Esophagus squamous epithelium (tissue), 5 donors: ENCODE data around the gene SPATS2. TPM values are rescaled to one million over a fixed set of nuclear protein-coding genes. Genes with fewer than 3 reads are reported as not detected.

Source experiments
- DNase-seq: peaks from one replicate; lab custom pipeline; 2025; lab: John Stamatoyannopoulos, UW
- H3K27ac ChIP-seq, 4 donors: fragments of 200-600 bp; sonication (generic); one replicate each; pipeline ENCODE4 v1.5.1; 2016 to 2019; ENCODE audit warnings: mild to moderate bottlenecking in 1 of 4
- H3K27me3 ChIP-seq, 4 donors: fragments of 200-600 bp; sonication (generic); 1 replicate in 3 of 4; 2 replicates in 1 of 4; pipeline versions ENCODE4 v1.5.1 to v1.6.0; 2017 to 2021; ENCODE audit warnings: antibody characterized with exemption in 1 of 4
- H3K36me3 ChIP-seq, 3 donors: fragments of 200-600 bp; sonication (generic); one replicate each; pipeline ENCODE4 v1.5.1; 2016 to 2019
- H3K4me1 ChIP-seq, 3 donors: fragments of 200-600 bp; sonication (generic); one replicate each; pipeline ENCODE4 v1.5.1; 2017 to 2019
- H3K4me3 ChIP-seq, 4 donors: fragments of 200-600 bp; sonication (generic); 1 replicate in 3 of 4; 2 replicates in 1 of 4; pipeline ENCODE4 v1.5.1; 2016 to 2019; ENCODE audit warnings: mild to moderate bottlenecking in 2 of 4, moderate library complexity in 1 of 4
- H3K9me3 ChIP-seq, 3 donors: fragments of 200-600 bp; sonication (generic); one replicate each; pipeline ENCODE4 v1.5.1; 2016 to 2019
- POLR2A ChIP-seq, 4 donors: fragments of 450-650 bp; IDR thresholded peaks; one replicate each; pipeline ENCODE4 v1.6.1; 2017; ENCODE audit warnings: antibody characterized with exemption in 4 of 4, mild to moderate bottlenecking in 4 of 4, moderate library complexity in 3 of 4
- WGBS, 2 donors: methylation state at CpG; one replicate each; pipeline ENCODE4 v1.1.5; 2018; 5-methylcytosine and 5-hydroxymethylcytosine counted together
- intact Hi-C: fragments of 100-400 bp; cut with DNase I; formaldehyde crosslinking; loops from one replicate; pipeline ENCODE4 v1.15.0; 2022
- total RNA-seq, 4 donors: library from RNA; depleted of rRNA; stranded (reverse); fragments of >200 nt; gene quantifications; one replicate each; pipeline ENCODE4 v1.1.0, GENCODE V29; 2016
- TF ChIP-seq, protein P1 (sequence below), 6 experiments: fragments of 450-650 bp in 4 of 6; fragments of 200-600 bp in 2 of 6; sonication (generic) in 2 of 6; IDR thresholded peaks; one replicate each; pipeline ENCODE4 v1.5.1; 2016 to 2019; ENCODE audit warnings: antibody characterized with exemption in 6 of 6, mild to moderate bottlenecking in 4 of 6, moderate library complexity in 4 of 6
- donor health status: DM: yes; HTN: yes; CAD: no.

The SPATS2 gene
- total RNA-seq, 4 donors from 2014 or later: 4.8 to 9.8 (median 8.5) TPM

DNA sequence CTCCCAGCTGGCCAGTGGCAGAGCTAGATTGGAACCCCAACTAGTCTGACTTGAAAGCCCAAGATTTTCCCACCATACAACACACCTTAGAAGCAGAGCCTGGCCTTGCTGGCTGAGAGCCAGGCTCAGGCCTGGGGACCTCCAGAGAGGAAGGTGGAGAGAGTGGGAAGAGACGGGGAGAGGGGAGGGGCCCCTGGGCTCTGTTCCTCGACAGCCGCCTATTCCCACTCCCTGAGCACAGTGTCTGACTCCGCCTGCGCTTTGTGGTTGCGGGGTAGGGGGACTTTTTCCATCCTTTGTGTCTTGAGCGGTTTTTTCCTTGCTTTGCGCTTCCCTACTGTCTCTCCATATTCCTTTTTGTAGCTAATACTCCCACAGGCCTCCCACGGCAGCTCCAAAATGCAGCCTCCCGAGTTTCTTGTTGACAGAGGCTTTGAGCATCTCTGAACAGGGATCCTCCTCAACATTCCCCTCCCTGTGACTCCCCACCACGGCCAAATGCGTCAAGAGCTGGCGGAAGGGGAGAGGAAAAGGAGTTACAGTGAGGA lies 167.5 kb downstream of the SPATS2 start:
- Histone ChIP-seq H3K4me1 (peaks cover 14 to 27% (median 24%) of the 10 kb centered on the region in 3 donors), H3K9me3 (no peaks in the 10 kb centered on the region), H3K27me3 (peaks cover 5 to 48% (median 9%) of the 10 kb centered on the region in 4 donors), H3K27ac (no peak overlapping the region), H3K4me3 (no peak overlapping the region), H3K36me3 (no peaks in the 10 kb centered on the region)
- intact Hi-C loops: no loop called here
- no peak for DNase-seq
- WGBS, 2 donors: 73 to 75% methylated on average over 13 of the region's 13 CpGs
- TF ChIP-seq, protein P1, sequence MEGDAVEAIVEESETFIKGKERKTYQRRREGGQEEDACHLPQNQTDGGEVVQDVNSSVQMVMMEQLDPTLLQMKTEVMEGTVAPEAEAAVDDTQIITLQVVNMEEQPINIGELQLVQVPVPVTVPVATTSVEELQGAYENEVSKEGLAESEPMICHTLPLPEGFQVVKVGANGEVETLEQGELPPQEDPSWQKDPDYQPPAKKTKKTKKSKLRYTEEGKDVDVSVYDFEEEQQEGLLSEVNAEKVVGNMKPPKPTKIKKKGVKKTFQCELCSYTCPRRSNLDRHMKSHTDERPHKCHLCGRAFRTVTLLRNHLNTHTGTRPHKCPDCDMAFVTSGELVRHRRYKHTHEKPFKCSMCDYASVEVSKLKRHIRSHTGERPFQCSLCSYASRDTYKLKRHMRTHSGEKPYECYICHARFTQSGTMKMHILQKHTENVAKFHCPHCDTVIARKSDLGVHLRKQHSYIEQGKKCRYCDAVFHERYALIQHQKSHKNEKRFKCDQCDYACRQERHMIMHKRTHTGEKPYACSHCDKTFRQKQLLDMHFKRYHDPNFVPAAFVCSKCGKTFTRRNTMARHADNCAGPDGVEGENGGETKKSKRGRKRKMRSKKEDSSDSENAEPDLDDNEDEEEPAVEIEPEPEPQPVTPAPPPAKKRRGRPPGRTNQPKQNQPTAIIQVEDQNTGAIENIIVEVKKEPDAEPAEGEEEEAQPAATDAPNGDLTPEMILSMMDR (IDR thresholded peaks at IDR 0.05): no peak
- no peak for TF ChIP-seq POLR2A (IDR thresholded peaks at IDR 0.05)

DNA sequence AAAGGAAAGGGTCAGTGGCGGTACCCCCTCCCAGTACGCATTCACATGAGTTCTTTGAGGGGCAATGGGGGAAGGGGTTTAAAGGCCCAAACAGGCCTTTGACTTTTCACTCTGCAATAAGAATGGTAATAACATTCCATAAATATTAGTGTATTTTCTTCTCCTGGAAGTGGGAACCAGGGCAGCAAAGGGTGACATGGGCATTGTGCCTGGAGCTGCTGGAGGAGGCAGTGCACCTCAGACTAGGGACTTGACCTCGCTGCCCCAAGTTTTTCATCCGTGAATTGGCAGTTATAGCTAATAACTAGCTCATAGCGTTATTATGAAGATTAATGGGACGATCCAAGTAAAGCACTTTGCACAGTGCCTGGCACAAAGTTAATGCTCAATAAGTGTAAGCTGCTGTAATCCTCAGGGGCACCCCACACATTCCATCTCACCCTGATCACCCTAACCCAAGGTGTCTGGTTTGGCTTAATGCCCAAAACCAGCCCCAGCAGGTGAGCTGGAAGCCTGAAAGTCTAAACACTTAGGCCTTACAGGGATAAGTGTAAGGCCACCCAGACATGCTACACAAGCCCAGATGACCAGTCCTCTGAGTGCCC lies 168.8 kb downstream of the SPATS2 start:
- no peak overlapping the region for H3K4me3 ChIP-seq
- H3K27ac ChIP-seq: no peak overlapping the region
- DNase-seq: no peak
- no peaks in the 10 kb centered on the region for H3K9me3 ChIP-seq
- H3K27me3 ChIP-seq: peaks cover 5 to 60% (median 11%) of the 10 kb centered on the region in 4 donors
- H3K4me1 ChIP-seq: peaks cover 14 to 36% (median 24%) of the 10 kb centered on the region in 3 donors
- intact Hi-C loops: no loop called here
- H3K36me3 ChIP-seq: no peaks in the 10 kb centered on the region
- 67 to 80% methylated on average over 6 of the region's 6 CpGs for WGBS, 2 donors
- TF ChIP-seq, protein P1 (IDR thresholded peaks at IDR 0.05): no peak
- TF ChIP-seq POLR2A (IDR thresholded peaks at IDR 0.05): no peak

DNA sequence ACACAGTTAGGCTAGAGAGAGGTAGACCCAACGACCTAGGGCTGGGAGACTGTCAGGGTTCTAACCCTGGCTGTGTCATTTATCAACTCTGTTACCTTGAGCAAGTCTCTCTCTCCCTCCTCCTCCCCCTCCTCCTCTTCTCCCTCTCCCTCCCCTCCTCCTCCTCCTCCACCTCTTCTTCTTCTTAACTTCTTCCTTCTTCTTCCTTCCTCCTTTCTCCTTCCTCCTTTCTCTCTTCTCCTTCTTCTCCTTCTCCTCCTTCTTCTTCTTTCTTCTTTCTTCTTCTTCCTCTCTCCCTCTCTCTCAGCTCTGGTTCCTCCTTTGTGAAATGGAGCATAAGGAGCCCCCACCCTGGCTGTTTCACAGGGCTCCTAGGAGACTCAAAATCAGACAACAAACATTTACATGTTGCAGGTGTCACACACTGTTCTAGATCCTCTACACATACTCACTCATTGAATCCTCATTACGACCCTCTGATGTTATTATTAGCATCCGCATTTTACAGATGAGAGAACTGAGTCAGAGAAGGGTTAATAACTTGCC lies 169.3 kb downstream of the SPATS2 start:
- 45 to 54% methylated on average over 3 of the region's 3 CpGs for WGBS, 2 donors
- intact Hi-C loops: no loop called here
- DNase-seq: no peak
- H3K4me3 ChIP-seq: no peak overlapping the region
- H3K27ac ChIP-seq: no peak overlapping the region
- no peaks in the 10 kb centered on the region for H3K36me3 ChIP-seq
- TF ChIP-seq POLR2A (IDR thresholded peaks at IDR 0.05): no peak
- TF ChIP-seq, protein P1 (IDR thresholded peaks at IDR 0.05): no peak
- H3K9me3 ChIP-seq: no peaks in the 10 kb centered on the region
- peaks cover 14 to 36% (median 24%) of the 10 kb centered on the region in 3 donors for H3K4me1 ChIP-seq
- peaks cover 5 to 63% (median 11%) of the 10 kb centered on the region in 4 donors for H3K27me3 ChIP-seq

DNA sequence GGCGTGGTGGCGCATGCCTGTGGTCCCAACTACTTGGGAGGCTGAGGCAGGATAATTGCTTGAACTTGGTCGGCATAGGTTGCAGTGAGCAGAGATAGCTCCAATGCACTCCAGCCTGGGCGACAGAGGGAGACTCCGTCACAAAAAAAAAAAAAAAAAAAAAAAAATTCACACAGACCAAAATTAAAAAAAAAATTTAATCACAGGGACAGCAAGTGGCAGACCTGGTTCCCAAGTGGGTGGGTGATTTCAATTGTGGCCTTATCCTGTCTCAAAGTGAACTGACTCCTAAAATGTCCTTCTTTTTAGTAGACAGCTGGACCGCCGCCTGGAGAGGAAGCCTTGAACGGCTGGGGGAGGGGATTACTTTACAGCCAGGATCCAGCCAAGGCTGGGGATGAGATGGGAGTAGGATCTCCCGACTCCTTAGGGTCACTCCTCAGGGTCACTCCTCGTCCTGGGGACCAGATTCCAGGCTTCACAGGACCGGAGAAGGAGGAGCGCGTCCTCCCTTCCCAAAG lies 170.0 kb downstream of the SPATS2 start:
- TF ChIP-seq POLR2A (IDR thresholded peaks at IDR 0.05): no peak
- TF ChIP-seq, protein P1 (IDR thresholded peaks at IDR 0.05): no peak
- 13 to 35% methylated on average over 7 to 11 of the region's 13 CpGs for WGBS, 2 donors
- no peak for DNase-seq
- no peaks in the 10 kb centered on the region for H3K36me3 ChIP-seq
- no peak overlapping the region for H3K27ac ChIP-seq
- no peaks in the 10 kb centered on the region for H3K9me3 ChIP-seq
- H3K4me1 ChIP-seq: peaks cover 14 to 36% (median 24%) of the 10 kb centered on the region in 3 donors
- peaks cover 5 to 63% (median 11%) of the 10 kb centered on the region in 4 donors for H3K27me3 ChIP-seq
- peak overlapping the region in 3 of 4 donors; percentile 56 to 75 (median 59) for H3K4me3 ChIP-seq
- intact Hi-C loops: no loop called here
